Thoracic aorta (tissue), 2 donors: Measurements from ENCODE around the gene HHIPL1. TPM values are rescaled to one million over a fixed set of nuclear protein-coding genes. Genes with fewer than 3 reads are reported as not detected.

Experiments used
- ATAC-seq: fragments of 150-250 bp; one replicate; pipeline ENCODE4 v1.8.0; 2017; ENCODE audit warnings: low read depth; ENCODE audit not compliant: insufficient number of reproducible peaks, low FRiP score
- DNase-seq: peaks from one replicate; pipeline ENCODE4 v3.0.0-alpha.2; 2020; ENCODE audit warnings: low spot score
- H3K27ac ChIP-seq, 2 donors: fragments of 200-600 bp; sonication (generic); 1 replicate in 1 of 2; 2 replicates in 1 of 2; pipeline ENCODE4 v1.5.1; 2016; ENCODE audit warnings: mild to moderate bottlenecking in 2 of 2, moderate library complexity in 2 of 2
- H3K27me3 ChIP-seq: fragments of 200-600 bp; sonication (generic); replicated peaks from 2 replicates; pipeline ENCODE4 v1.6.0; 2016; ENCODE audit warnings: mild to moderate bottlenecking; ENCODE audit not compliant: insufficient read depth
- H3K36me3 ChIP-seq: fragments of 200-600 bp; sonication (generic); one replicate; pipeline ENCODE4 v1.5.1; 2016
- H3K4me1 ChIP-seq, 2 donors: fragments of 200-600 bp; sonication (generic); 1 replicate in 1 of 2; 2 replicates in 1 of 2; pipeline versions ENCODE4 v1.5.1 to v1.6.0; 2016; ENCODE audit warnings: low read depth in 2 of 2, mild to moderate bottlenecking in 1 of 2; ENCODE audit not compliant: control insufficient read depth in 1 of 2
- H3K4me3 ChIP-seq: fragments of 200-600 bp; sonication (generic); 2 replicates; pipeline ENCODE4 v1.5.1; 2016; ENCODE audit warnings: mild to moderate bottlenecking
- H3K9me3 ChIP-seq: fragments of 200-600 bp; sonication (generic); 2 replicates; pipeline ENCODE4 v1.5.1; 2016
- total RNA-seq, 2 donors: library from RNA; depleted of rRNA; stranded (reverse); fragments of >200 nt; gene quantifications; one replicate each; pipeline versions ENCODE4 v1.1.0 to v1.2.3, GENCODE V29; 2016
- TF ChIP-seq, protein P1 (sequence below): fragments of 200-600 bp; sonication (generic); IDR thresholded peaks from one replicate; pipeline ENCODE4 v1.5.1; 2019; ENCODE audit warnings: antibody characterized with exemption

The HHIPL1 gene
- total RNA-seq, 2 donors from 2014 or later: 2.1 to 10.0 TPM

DNA sequence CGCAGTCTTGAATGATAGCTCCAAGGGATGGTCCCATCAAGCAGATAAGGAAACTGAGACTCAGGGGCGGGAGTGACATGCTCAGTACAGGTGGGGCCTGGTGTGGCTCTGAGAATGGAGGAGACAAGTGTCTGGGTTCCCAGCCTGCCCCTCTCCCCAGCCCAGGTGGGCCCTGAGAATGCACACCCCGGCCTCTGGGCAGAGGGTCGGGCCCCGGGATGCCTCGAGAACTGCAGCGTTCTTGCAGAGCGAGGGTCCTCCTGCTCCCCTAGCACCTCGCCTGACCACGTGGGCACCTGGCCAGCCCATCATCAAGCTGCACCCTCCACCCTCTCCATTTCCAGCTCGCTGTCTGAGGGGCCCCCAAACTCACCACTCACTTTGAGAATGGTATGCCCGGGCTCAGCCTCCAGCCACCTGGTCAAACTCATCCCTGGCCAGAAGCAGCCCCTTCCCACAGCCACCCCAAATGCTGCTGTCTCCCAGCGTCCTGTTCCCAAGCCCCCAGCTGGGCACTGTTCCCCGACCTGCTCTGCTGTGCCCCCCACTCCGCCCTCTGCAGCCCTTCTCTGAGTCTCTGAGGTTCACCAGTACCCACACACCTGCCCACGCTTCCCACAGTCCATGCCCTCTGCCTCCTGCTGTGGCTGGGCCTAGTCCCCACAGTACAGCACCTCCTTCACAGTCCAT is 83.4 kb downstream of the HHIPL1 start:
- H3K27ac ChIP-seq: no peak overlapping the region
- H3K4me3 ChIP-seq: no peak overlapping the region
- H3K36me3 ChIP-seq: no peaks in the 10 kb centered on the region
- TF ChIP-seq, protein P1, sequence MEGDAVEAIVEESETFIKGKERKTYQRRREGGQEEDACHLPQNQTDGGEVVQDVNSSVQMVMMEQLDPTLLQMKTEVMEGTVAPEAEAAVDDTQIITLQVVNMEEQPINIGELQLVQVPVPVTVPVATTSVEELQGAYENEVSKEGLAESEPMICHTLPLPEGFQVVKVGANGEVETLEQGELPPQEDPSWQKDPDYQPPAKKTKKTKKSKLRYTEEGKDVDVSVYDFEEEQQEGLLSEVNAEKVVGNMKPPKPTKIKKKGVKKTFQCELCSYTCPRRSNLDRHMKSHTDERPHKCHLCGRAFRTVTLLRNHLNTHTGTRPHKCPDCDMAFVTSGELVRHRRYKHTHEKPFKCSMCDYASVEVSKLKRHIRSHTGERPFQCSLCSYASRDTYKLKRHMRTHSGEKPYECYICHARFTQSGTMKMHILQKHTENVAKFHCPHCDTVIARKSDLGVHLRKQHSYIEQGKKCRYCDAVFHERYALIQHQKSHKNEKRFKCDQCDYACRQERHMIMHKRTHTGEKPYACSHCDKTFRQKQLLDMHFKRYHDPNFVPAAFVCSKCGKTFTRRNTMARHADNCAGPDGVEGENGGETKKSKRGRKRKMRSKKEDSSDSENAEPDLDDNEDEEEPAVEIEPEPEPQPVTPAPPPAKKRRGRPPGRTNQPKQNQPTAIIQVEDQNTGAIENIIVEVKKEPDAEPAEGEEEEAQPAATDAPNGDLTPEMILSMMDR: no peak
- no peaks in the 10 kb centered on the region for H3K9me3 ChIP-seq
- no peaks in the 10 kb centered on the region for H3K27me3 ChIP-seq
- H3K4me1 ChIP-seq: peaks cover 5 to 20% of the 10 kb centered on the region in 2 donors
- ATAC-seq (no peak), DNase-seq (no peak)

DNA sequence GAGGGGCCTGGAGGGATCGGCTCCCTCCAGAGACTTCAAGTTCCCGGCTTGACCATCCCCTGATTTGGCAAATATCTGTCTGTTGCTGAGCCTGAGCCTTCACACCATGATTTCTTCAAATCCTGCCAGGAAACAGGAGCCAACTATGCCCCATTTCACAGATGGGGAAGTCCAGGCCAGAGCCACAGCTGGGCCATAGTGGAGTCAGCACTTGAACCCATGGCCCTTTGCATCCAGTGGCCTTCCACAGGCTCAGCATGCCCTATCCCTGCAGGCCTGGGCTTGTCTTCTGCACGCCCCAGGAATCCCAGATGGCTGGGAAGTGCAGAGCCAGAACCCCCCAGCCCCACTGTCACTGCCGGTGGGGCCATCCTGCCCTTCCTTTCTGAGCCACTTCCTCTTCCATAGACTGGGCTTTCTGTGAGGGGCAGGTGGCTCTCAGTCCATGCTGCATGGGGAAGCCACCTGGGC is 84.1 kb downstream of the HHIPL1 start:
- no peak overlapping the region for H3K27ac ChIP-seq
- no peak for ATAC-seq
- no peak for DNase-seq
- no peak overlapping the region for H3K4me3 ChIP-seq
- no peaks in the 10 kb centered on the region for H3K9me3 ChIP-seq
- H3K36me3 ChIP-seq: no peaks in the 10 kb centered on the region
- TF ChIP-seq, protein P1: no peak
- peaks cover 5 to 20% of the 10 kb centered on the region in 2 donors for H3K4me1 ChIP-seq
- no peaks in the 10 kb centered on the region for H3K27me3 ChIP-seq

Other genes with a start within 250 kb of the HHIPL1 start
- gene SETD3, start 164.3 kb upstream of the HHIPL1 start, total RNA-seq: 10 to 100 TPM; 70.8 to 76.8 TPM
- gene CCNK, start 163.7 kb upstream of the HHIPL1 start, total RNA-seq: 10 to 100 TPM; 22.6 to 42.2 TPM
- 1 to 10 TPM; 1.5 to 4.1 TPM for gene CCDC85C, start 40.9 kb upstream of the HHIPL1 start, total RNA-seq
- 1 to 10 TPM in 1 of 2 donors, under 1 TPM in 1; 0.68 to 1.3 TPM for gene CYP46A1, start 39.2 kb downstream of the HHIPL1 start, total RNA-seq
- 10 to 100 TPM; 55.1 to 66.5 TPM for gene EML1, start 148.3 kb downstream of the HHIPL1 start, total RNA-seq